ENCODE data around the gene UBE2D2. TPM values are rescaled to one million over a fixed set of nuclear protein-coding genes. Genes with fewer than 3 reads are reported as not detected.
A peak's percentile ranks its signal among the peaks of the same experiment; 100 is the strongest.

Gene UBE2D2
- total and polyA plus RNA-seq, 2 of the 13 experiments (the other 11 are each of a cell fraction or from before 2014, with no cell fraction given) = 79.1 to 109 TPM

- TF ChIP-seq KIAA2018 (CRISPR knock-in tag; IDR thresholded peaks at IDR 0.05; ENCODE audit: borderline replicate concordance) (no peak), RAD21 (CRISPR knock-in tag; IDR thresholded peaks at IDR 0.05) (no peak; the same call in 1 of the 2 replicates), GRHL1 (CRISPR knock-in tag; conservative IDR thresholded peaks at IDR 0.05) (no peak), SKI (IDR thresholded peaks at IDR 0.05; ENCODE audit: partially characterized antibody) (peak; percentile 86), JUNB (CRISPR knock-in tag; IDR thresholded peaks at IDR 0.05; ENCODE audit: borderline replicate concordance) (no peak), ZBTB8A (CRISPR knock-in tag; IDR thresholded peaks at IDR 0.05; ENCODE audit: borderline replicate concordance, low read depth) (no peak), MIXL1 (CRISPR knock-in tag; IDR thresholded peaks at IDR 0.05) (no peak), ZSCAN25 (CRISPR knock-in tag; IDR thresholded peaks at IDR 0.05) (peak; percentile 42; the same call in 1 of the 2 replicates)
- TF ChIP-seq, protein P1, sequence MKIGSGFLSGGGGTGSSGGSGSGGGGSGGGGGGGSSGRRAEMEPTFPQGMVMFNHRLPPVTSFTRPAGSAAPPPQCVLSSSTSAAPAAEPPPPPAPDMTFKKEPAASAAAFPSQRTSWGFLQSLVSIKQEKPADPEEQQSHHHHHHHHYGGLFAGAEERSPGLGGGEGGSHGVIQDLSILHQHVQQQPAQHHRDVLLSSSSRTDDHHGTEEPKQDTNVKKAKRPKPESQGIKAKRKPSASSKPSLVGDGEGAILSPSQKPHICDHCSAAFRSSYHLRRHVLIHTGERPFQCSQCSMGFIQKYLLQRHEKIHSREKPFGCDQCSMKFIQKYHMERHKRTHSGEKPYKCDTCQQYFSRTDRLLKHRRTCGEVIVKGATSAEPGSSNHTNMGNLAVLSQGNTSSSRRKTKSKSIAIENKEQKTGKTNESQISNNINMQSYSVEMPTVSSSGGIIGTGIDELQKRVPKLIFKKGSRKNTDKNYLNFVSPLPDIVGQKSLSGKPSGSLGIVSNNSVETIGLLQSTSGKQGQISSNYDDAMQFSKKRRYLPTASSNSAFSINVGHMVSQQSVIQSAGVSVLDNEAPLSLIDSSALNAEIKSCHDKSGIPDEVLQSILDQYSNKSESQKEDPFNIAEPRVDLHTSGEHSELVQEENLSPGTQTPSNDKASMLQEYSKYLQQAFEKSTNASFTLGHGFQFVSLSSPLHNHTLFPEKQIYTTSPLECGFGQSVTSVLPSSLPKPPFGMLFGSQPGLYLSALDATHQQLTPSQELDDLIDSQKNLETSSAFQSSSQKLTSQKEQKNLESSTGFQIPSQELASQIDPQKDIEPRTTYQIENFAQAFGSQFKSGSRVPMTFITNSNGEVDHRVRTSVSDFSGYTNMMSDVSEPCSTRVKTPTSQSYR (CRISPR knock-in tag; IDR thresholded peaks at IDR 0.05; ENCODE audit: borderline replicate concordance) = no peak
- TF ChIP-seq, protein P2, sequence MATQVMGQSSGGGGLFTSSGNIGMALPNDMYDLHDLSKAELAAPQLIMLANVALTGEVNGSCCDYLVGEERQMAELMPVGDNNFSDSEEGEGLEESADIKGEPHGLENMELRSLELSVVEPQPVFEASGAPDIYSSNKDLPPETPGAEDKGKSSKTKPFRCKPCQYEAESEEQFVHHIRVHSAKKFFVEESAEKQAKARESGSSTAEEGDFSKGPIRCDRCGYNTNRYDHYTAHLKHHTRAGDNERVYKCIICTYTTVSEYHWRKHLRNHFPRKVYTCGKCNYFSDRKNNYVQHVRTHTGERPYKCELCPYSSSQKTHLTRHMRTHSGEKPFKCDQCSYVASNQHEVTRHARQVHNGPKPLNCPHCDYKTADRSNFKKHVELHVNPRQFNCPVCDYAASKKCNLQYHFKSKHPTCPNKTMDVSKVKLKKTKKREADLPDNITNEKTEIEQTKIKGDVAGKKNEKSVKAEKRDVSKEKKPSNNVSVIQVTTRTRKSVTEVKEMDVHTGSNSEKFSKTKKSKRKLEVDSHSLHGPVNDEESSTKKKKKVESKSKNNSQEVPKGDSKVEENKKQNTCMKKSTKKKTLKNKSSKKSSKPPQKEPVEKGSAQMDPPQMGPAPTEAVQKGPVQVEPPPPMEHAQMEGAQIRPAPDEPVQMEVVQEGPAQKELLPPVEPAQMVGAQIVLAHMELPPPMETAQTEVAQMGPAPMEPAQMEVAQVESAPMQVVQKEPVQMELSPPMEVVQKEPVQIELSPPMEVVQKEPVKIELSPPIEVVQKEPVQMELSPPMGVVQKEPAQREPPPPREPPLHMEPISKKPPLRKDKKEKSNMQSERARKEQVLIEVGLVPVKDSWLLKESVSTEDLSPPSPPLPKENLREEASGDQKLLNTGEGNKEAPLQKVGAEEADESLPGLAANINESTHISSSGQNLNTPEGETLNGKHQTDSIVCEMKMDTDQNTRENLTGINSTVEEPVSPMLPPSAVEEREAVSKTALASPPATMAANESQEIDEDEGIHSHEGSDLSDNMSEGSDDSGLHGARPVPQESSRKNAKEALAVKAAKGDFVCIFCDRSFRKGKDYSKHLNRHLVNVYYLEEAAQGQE (IDR thresholded peaks at IDR 0.05; ENCODE audit: borderline replicate concordance in 1 of 2, low read depth in 1 of 2, low read length in 2 of 2) = peak in 1 of 2 experiments; percentile 36; a peak in 1 of 4 replicates
These were observed at the start of gene UBE2D2 (continued) for GRCh38 chr5:139560752-139561654.
